Pancreas (tissue), 10 donors: ENCODE measurements around the gene SBK3. TPM values are rescaled to one million over a fixed set of nuclear protein-coding genes. Genes with fewer than 3 reads are reported as not detected.
A peak's percentile ranks its signal among the peaks of the same experiment; 100 is the strongest.

Experiments
- ATAC-seq, 4 donors: fragments of 200-7000 bp; cut with Tn5 transposase; one replicate each; pipeline versions ENCODE4 v1.8.0 to v1.9.1; 2020; ENCODE audit warnings: mild to moderate bottlenecking in 4 of 4, moderate library complexity in 4 of 4
- DNase-seq, 6 donors: peaks; one replicate each; pipeline ENCODE4 v3.0.0-alpha.2; 2020
- FAIRE-seq: peaks from 2 replicates; lab custom pipeline; 2012; peaks lifted over from hg19 to GRCh38; lab: Jason Lieb, UNC
- H3K27ac ChIP-seq, 4 donors: fragments of 200-600 bp; sonication (generic); 1 replicate in 3 of 4; 2 replicates in 1 of 4; pipeline versions ENCODE4 v1.5.0 to v1.8.0; 2020
- H3K27me3 ChIP-seq, 4 donors: fragments of 200-600 bp; one replicate each; pipeline ENCODE4 v1.8.0; 2021
- H3K36me3 ChIP-seq, 3 donors: fragments of 200-600 bp; sonication (generic) in 1 of 3; one replicate each; pipeline versions ENCODE4 v1.5.0 to v1.8.0; 2020 to 2021
- H3K4me1 ChIP-seq, 3 donors: fragments of 200-600 bp; one replicate each; pipeline ENCODE4 v1.8.0; 2021
- H3K4me3 ChIP-seq, 4 donors: fragments of 200-600 bp; sonication (generic) in 2 of 4; one replicate each; pipeline versions ENCODE4 v1.5.0 to v1.8.0; 2020 to 2021
- H3K9me3 ChIP-seq, 4 donors: fragments of 200-600 bp; one replicate each; pipeline ENCODE4 v1.8.0; 2021
- WGBS, 2 donors: extraction: QIAGEN DNeasy Blood & Tissue Kit; methylation state at CpG; one replicate each; pipeline ENCODE4 v1.1.7; 2013; 5-methylcytosine and 5-hydroxymethylcytosine counted together
- intact Hi-C, 3 donors: fragments of 100-400 bp; cut with DNase I; formaldehyde crosslinking; loops; one replicate each; pipeline versions ENCODE4 v1.11.1 to v1.14.2; 2022
- polyA plus RNA-seq, 2 donors: library from polyadenylated mRNA; stranded (reverse); fragments of 200-250 nt; gene quantifications; one replicate each; pipeline ENCODE4 v1.2.3, GENCODE V29; 2013
- total RNA-seq, 6 donors: library from RNA; stranded (reverse); fragmentation: NEBNext Ultra II Directional in 4 of 6; extraction: Animal tissue kit (Norgen Biotek cat#: 25700) in 4 of 6; gene quantifications; one replicate each; pipeline versions ENCODE4 v1.2.1 to v1.2.4, GENCODE V29; 2021 to 2023
- TF ChIP-seq, protein P1 (sequence below), 4 donors: fragments of 200-600 bp; sonication (generic) in 3 of 4; IDR thresholded peaks; one replicate each; pipeline versions ENCODE4 v1.5.0 to v1.8.0; 2021; ENCODE audit warnings: antibody characterized with exemption in 4 of 4
- donor health status: healthy with polysubstance abuse.
- donor health status: DM: no; HTN: no; CAD: no; lungs with moderate emphysema.
- donor health status: DM: no; HTN: no; CAD: no.
- donor health status: control.
- donor health status: control.
- donor health status: Bipolar disorder and iron deficiency.
- donor health status: DM: yes; HTN: yes; CAD: no.
- donor health status: DM: no; HTN: no; CAD: no.
- donor health status: DM: no; HTN: no; CAD: no.
- donor health status: DM: yes; HTN: yes; CAD: no.

SBK3 gene
- total and polyA plus RNA-seq, 8 donors, result 0.11 to 0.28 (median 0.18) TPM; not detected in 4

DNA sequence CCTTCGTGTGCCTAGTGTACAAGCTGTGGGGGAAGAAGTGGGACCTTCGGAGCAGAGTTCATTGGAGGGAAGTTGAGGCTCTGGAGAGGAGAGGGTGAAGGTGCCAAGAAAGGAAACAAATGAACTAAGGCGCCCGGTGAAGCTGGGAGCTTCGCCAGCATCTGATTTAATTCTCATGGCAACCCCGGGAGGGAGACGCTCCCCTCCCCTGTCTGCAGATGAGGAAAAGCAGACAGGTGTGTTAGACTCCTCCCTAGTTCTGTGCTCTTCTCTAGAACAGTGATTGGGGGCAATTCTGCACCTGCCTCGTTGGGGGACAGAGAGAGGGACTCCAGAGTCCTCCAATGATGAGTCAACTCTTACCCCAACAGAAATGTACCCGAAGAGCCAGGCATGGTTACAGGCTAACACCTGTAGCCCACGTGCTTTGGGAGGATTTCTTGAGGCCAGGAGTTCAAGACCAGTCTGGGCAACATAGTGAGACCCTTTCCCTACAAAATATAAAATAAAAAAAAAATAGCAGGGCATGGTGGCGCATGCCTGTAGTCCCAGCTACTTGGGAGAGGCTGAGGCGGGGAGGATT is 52.9 kb downstream of the SBK3 start:
- Histone ChIP-seq H3K4me3 (no peak overlapping the region), H3K4me1 (no peaks in the 10 kb centered on the region), H3K27me3 (peaks cover 0 to 4% (median 0%) of the 10 kb centered on the region in 4 donors), H3K27ac (no peak overlapping the region), H3K9me3 (no peaks in the 10 kb centered on the region), H3K36me3 (no peaks in the 10 kb centered on the region)
- FAIRE-seq, result no peak
- intact Hi-C loops, result no loop called here
- TF ChIP-seq, protein P1, sequence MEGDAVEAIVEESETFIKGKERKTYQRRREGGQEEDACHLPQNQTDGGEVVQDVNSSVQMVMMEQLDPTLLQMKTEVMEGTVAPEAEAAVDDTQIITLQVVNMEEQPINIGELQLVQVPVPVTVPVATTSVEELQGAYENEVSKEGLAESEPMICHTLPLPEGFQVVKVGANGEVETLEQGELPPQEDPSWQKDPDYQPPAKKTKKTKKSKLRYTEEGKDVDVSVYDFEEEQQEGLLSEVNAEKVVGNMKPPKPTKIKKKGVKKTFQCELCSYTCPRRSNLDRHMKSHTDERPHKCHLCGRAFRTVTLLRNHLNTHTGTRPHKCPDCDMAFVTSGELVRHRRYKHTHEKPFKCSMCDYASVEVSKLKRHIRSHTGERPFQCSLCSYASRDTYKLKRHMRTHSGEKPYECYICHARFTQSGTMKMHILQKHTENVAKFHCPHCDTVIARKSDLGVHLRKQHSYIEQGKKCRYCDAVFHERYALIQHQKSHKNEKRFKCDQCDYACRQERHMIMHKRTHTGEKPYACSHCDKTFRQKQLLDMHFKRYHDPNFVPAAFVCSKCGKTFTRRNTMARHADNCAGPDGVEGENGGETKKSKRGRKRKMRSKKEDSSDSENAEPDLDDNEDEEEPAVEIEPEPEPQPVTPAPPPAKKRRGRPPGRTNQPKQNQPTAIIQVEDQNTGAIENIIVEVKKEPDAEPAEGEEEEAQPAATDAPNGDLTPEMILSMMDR (IDR thresholded peaks at IDR 0.05), result no peak
- DNase-seq, result peak in 2 of 6 donors; percentile 3 to 19
- peak in 1 of 4 donors; percentile 34 for ATAC-seq
- 27 to 29% methylated on average over 12 of the region's 12 CpGs for WGBS, 2 donors

DNA sequence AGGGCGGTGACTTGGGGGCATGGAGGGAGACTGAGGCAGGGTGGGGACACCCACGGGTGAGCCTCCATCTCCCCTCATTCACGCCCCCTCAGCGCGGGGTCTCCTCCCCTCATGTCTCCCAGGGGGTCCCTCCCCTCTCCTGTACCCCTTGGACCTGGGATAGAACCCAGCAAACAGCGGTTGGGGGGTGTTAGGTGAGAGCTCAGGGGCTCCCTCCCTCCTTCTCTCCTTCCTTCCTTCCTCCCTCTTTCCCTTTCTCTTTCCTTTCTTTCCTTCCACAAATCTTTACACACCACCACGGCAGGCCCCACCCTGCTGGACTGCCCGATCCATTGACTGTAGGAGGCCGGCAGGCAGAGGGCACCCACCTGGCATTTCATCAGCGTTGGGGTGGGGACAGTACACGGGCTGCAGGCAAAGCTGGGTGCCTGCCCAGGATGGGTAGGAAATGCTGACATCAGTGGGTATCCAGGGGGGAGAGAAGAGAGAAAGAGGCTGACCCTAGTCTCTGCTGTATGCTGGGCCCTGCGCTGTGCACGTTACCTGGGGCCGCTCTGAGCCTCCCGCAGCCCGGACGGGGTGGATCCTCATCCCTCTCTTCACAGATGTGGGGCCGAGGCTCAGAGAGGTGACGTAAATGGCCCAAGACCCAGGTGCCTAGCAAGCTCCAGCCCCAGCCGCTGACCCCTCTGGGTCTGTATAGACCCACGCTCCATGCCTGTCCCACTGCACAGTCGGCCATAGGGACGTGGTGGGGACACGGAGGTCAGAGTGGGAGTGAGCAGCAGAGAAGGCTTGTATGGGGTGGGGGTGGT is 53.6 kb downstream of the SBK3 start:
- intact Hi-C loops, result no loop called here
- peak in 1 of 4 donors; percentile 2 for ATAC-seq
- 52 to 55% methylated on average over 22 to 24 of the region's 24 CpGs for WGBS, 2 donors
- TF ChIP-seq, protein P1 (IDR thresholded peaks at IDR 0.05), result no peak
- Histone ChIP-seq H3K36me3 (no peaks in the 10 kb centered on the region), H3K4me1 (no peaks in the 10 kb centered on the region), H3K9me3 (no peaks in the 10 kb centered on the region), H3K27ac (no peak overlapping the region), H3K27me3 (peaks cover 0 to 4% (median 0%) of the 10 kb centered on the region in 4 donors), H3K4me3 (no peak overlapping the region)
- FAIRE-seq, result no peak
- peak in 1 of 6 donors; percentile 22 for DNase-seq

Other genes with a start within 250 kb of the SBK3 start
- gene TMEM150B, start 220.2 kb downstream of the SBK3 start, total RNA-seq, result 1 to 10 TPM in 1 of 6 donors, under 1 TPM in 2, not detected in 3; 0.32 to 1.3 (median 0.83) TPM
- under 1 TPM in 1 of 2 donors, not detected in 1; 0.14 TPM for gene TMEM150B, start 220.2 kb downstream of the SBK3 start, polyA plus RNA-seq
- gene KMT5C, start 205.7 kb downstream of the SBK3 start, total RNA-seq, result 10 to 100 TPM in 2 of 6 donors, 1 to 10 TPM in 4; 4.3 to 12.6 (median 6.9) TPM
- 10 to 100 TPM; 22.3 to 27.4 TPM for gene KMT5C, start 205.7 kb downstream of the SBK3 start, polyA plus RNA-seq
- under 1 TPM in 1 of 6 donors, not detected in 5; 0.62 TPM for gene COX6B2, start 190.8 kb downstream of the SBK3 start, total RNA-seq
- gene COX6B2, start 190.8 kb downstream of the SBK3 start, polyA plus RNA-seq, result under 1 TPM; 0.28 to 0.42 TPM
- gene GARIN5B, start 182.3 kb downstream of the SBK3 start, total RNA-seq, result not detected
- not detected for gene GARIN5B, start 182.3 kb downstream of the SBK3 start, polyA plus RNA-seq
- gene IL11, start 175.1 kb downstream of the SBK3 start, total RNA-seq, result under 1 TPM in 3 of 6 donors, not detected in 3; 0.20 to 0.41 (median 0.37) TPM
- gene IL11, start 175.1 kb downstream of the SBK3 start, polyA plus RNA-seq, result under 1 TPM; 0.16 to 0.19 TPM
- gene TMEM190, start 168.7 kb downstream of the SBK3 start, total RNA-seq, result not detected
- under 1 TPM in 1 of 2 donors, not detected in 1; 0.45 TPM for gene TMEM190, start 168.7 kb downstream of the SBK3 start, polyA plus RNA-seq
- 10 to 100 TPM; 14.7 to 32.7 (median 21.3) TPM for gene TMEM238, start 161.3 kb downstream of the SBK3 start, total RNA-seq
- under 1 TPM; 0.42 TPM for gene TMEM238, start 161.3 kb downstream of the SBK3 start, polyA plus RNA-seq
- gene RPL28, start 159.6 kb downstream of the SBK3 start, total RNA-seq, result 1,000 to 10,000 TPM in 1 of 6 donors, 100 to 1,000 TPM in 5; 420 to 1,198 (median 819) TPM
- gene RPL28, start 159.6 kb downstream of the SBK3 start, polyA plus RNA-seq, result 1,000 to 10,000 TPM in 1 of 2 donors, 100 to 1,000 TPM in 1; 738 to 1,109 TPM
- gene UBE2S, start 137.8 kb downstream of the SBK3 start, total RNA-seq, result 1 to 10 TPM; 2.0 to 7.3 (median 5.1) TPM
- gene UBE2S, start 137.8 kb downstream of the SBK3 start, polyA plus RNA-seq, result 1 to 10 TPM; 3.6 to 5.0 TPM
- gene SHISA7, start 102.2 kb downstream of the SBK3 start, total RNA-seq, result under 1 TPM in 3 of 6 donors, not detected in 3; 0.05 to 0.16 (median 0.06) TPM
- under 1 TPM; 0.04 to 0.33 TPM for gene SHISA7, start 102.2 kb downstream of the SBK3 start, polyA plus RNA-seq
- gene ISOC2, start 83.9 kb downstream of the SBK3 start, total RNA-seq, result 10 to 100 TPM; 13.0 to 23.9 (median 20.9) TPM
- 10 to 100 TPM; 38.3 to 43.9 TPM for gene ISOC2, start 83.9 kb downstream of the SBK3 start, polyA plus RNA-seq
- gene C19orf85, start 80.8 kb downstream of the SBK3 start, total RNA-seq, result not detected
- not detected for gene C19orf85, start 80.8 kb downstream of the SBK3 start, polyA plus RNA-seq
- gene ZNF628, start 68.9 kb downstream of the SBK3 start, total RNA-seq, result 1 to 10 TPM; 3.4 to 6.2 (median 4.1) TPM
- 1 to 10 TPM; 2.6 to 7.8 TPM for gene ZNF628, start 68.9 kb downstream of the SBK3 start, polyA plus RNA-seq
- gene NAT14, start 60.4 kb downstream of the SBK3 start, total RNA-seq, result 10 to 100 TPM in 1 of 6 donors, 1 to 10 TPM in 5; 5.8 to 10.1 (median 7.5) TPM
- 10 to 100 TPM; 27.9 to 32.4 TPM for gene NAT14, start 60.4 kb downstream of the SBK3 start, polyA plus RNA-seq
- 1 to 10 TPM in 4 of 6 donors, under 1 TPM in 2; 0.60 to 5.3 (median 1.4) TPM for gene SSC5D, start 57.1 kb downstream of the SBK3 start, total RNA-seq
- gene SSC5D, start 57.1 kb downstream of the SBK3 start, polyA plus RNA-seq, result 1 to 10 TPM in 1 of 2 donors, under 1 TPM in 1; 0.77 to 2.1 TPM
- gene SBK2, start 8.4 kb downstream of the SBK3 start, total RNA-seq, result under 1 TPM in 1 of 6 donors, not detected in 5; 0.43 TPM
- gene SBK2, start 8.4 kb downstream of the SBK3 start, polyA plus RNA-seq, result under 1 TPM; 0.28 to 0.46 TPM
- 10 to 100 TPM in 1 of 6 donors, 1 to 10 TPM in 5; 6.5 to 12.7 (median 9.2) TPM for gene ZNF579, start 35.3 kb upstream of the SBK3 start, total RNA-seq
- 10 to 100 TPM; 11.6 to 16.1 TPM for gene ZNF579, start 35.3 kb upstream of the SBK3 start, polyA plus RNA-seq
- gene FIZ1, start 54.0 kb upstream of the SBK3 start, total RNA-seq, result 10 to 100 TPM in 2 of 6 donors, 1 to 10 TPM in 4; 6.8 to 12.1 (median 8.9) TPM
- gene FIZ1, start 54.0 kb upstream of the SBK3 start, polyA plus RNA-seq, result 10 to 100 TPM; 12.6 TPM
- 10 to 100 TPM; 17.1 to 37.0 (median 33.1) TPM for gene ZNF524, start 54.7 kb upstream of the SBK3 start, total RNA-seq
- 10 to 100 TPM; 26.7 to 79.4 TPM for gene ZNF524, start 54.7 kb upstream of the SBK3 start, polyA plus RNA-seq
- 1 to 10 TPM; 6.6 to 9.0 (median 7.8) TPM for gene ZNF865, start 60.1 kb upstream of the SBK3 start, total RNA-seq
- gene ZNF865, start 60.1 kb upstream of the SBK3 start, polyA plus RNA-seq, result 1 to 10 TPM; 5.7 to 9.7 TPM
- gene ZNF784, start 79.0 kb upstream of the SBK3 start, total RNA-seq, result 1 to 10 TPM; 3.7 to 5.8 (median 4.6) TPM
- gene ZNF784, start 79.0 kb upstream of the SBK3 start, polyA plus RNA-seq, result 10 to 100 TPM; 10.3 to 12.9 TPM
- 10 to 100 TPM; 12.7 to 24.3 (median 17.6) TPM for gene ZNF580, start 95.5 kb upstream of the SBK3 start, total RNA-seq
- gene ZNF580, start 95.5 kb upstream of the SBK3 start, polyA plus RNA-seq, result 10 to 100 TPM; 35.0 to 40.5 TPM
- gene ZNF581, start 98.1 kb upstream of the SBK3 start, total RNA-seq, result 10 to 100 TPM; 12.9 to 23.2 (median 16.9) TPM
- 10 to 100 TPM; 13.8 to 16.6 TPM for gene ZNF581, start 98.1 kb upstream of the SBK3 start, polyA plus RNA-seq
- gene CCDC106, start 102.7 kb upstream of the SBK3 start, total RNA-seq, result 1 to 10 TPM; 3.2 to 6.2 (median 5.0) TPM
- 10 to 100 TPM; 20.7 to 22.8 TPM for gene CCDC106, start 102.7 kb upstream of the SBK3 start, polyA plus RNA-seq
- gene U2AF2, start 109.5 kb upstream of the SBK3 start, total RNA-seq, result 10 to 100 TPM; 38.4 to 97.0 (median 58.8) TPM
- gene U2AF2, start 109.5 kb upstream of the SBK3 start, polyA plus RNA-seq, result 100 to 1,000 TPM in 1 of 2 donors, 10 to 100 TPM in 1; 74.8 to 113 TPM
- gene EPN1, start 129.7 kb upstream of the SBK3 start, total RNA-seq, result 100 to 1,000 TPM in 1 of 6 donors, 10 to 100 TPM in 5; 64.9 to 102 (median 84.6) TPM
- 10 to 100 TPM; 38.4 to 76.8 TPM for gene EPN1, start 129.7 kb upstream of the SBK3 start, polyA plus RNA-seq
- gene NLRP9, start 192.9 kb upstream of the SBK3 start, total RNA-seq, result under 1 TPM in 2 of 6 donors, not detected in 4; 0.09 to 0.12 TPM
- under 1 TPM; 0.04 to 0.05 TPM for gene NLRP9, start 192.9 kb upstream of the SBK3 start, polyA plus RNA-seq
- gene RFPL4A, start 213.6 kb upstream of the SBK3 start, total RNA-seq, result under 1 TPM in 2 of 6 donors, not detected in 4; 0.17 to 0.75 TPM
- gene RFPL4A, start 213.6 kb upstream of the SBK3 start, polyA plus RNA-seq, result under 1 TPM in 1 of 2 donors, not detected in 1; 0.70 TPM
- not detected for gene RFPL4AL1, start 223.6 kb upstream of the SBK3 start, total RNA-seq
- gene RFPL4AL1, start 223.6 kb upstream of the SBK3 start, polyA plus RNA-seq, result not detected